Epidermal melanocyte (primary cell): ENCODE measurements around the gene SLC34A3.
A peak's percentile ranks its signal among the peaks of the same experiment; 100 is the strongest.
"Not testable (repeated sequence)": the region's sequence is repeated elsewhere in the genome, so short reads cannot be mapped to it uniquely, and the experiment has no call there.

Source experiments
- DNase-seq: peaks from one replicate; pipeline ENCODE4 v3.0.0; 2011; ENCODE audit warnings: low spot score; ENCODE audit not compliant: insufficient read length

Gene SLC34A3

GRCh38 chr9:137255448-137256114 lies 24.9 kb downstream of the SLC34A3 start:
- no peak for DNase-seq

- no peak for DNase-seq
Measured at GRCh38 chr9:137256362-137256761, 25.7 kb downstream of the SLC34A3 start.

- DNase-seq = no peak
Measured at GRCh38 chr9:137256856-137257255, 26.2 kb downstream of the SLC34A3 start.

GRCh38 chr9:137262173-137262908 lies 31.6 kb downstream of the SLC34A3 start:
- not testable (repeated sequence) for DNase-seq

GRCh38 chr9:137262909-137263285 lies 32.2 kb downstream of the SLC34A3 start:
- no peak for DNase-seq

- DNase-seq = no peak
Measured at GRCh38 chr9:137263506-137263905, 32.8 kb downstream of the SLC34A3 start.

- DNase-seq = no peak
Measured at GRCh38 chr9:137264067-137264466, 33.4 kb downstream of the SLC34A3 start.

- DNase-seq = no peak
Measured at GRCh38 chr9:137265496-137266161, 34.9 kb downstream of the SLC34A3 start.

- DNase-seq = no peak
Measured at GRCh38 chr9:137266162-137266527, 35.4 kb downstream of the SLC34A3 start.

GRCh38 chr9:137266585-137267453 lies 36.1 kb downstream of the SLC34A3 start:
- DNase-seq = no peak

GRCh38 chr9:137267933-137268355 lies 37.2 kb downstream of the SLC34A3 start:
- no peak for DNase-seq

- no peak for DNase-seq
Measured at GRCh38 chr9:137268538-137269201, 38.0 kb downstream of the SLC34A3 start.

GRCh38 chr9:137269231-137269772 lies 38.6 kb downstream of the SLC34A3 start:
- DNase-seq = peak; percentile 64

GRCh38 chr9:137270929-137271695 lies 40.4 kb downstream of the SLC34A3 start:
- DNase-seq = peak; percentile 77

- no peak for DNase-seq
Measured at GRCh38 chr9:137271696-137272076, 41.0 kb downstream of the SLC34A3 start.

GRCh38 chr9:137272241-137273094 lies 41.8 kb downstream of the SLC34A3 start:
- DNase-seq = no peak

GRCh38 chr9:137273095-137273490 lies 42.4 kb downstream of the SLC34A3 start:
- DNase-seq = no peak

GRCh38 chr9:137273611-137274320 lies 43.1 kb downstream of the SLC34A3 start:
- no peak for DNase-seq
